ENCODE results near the gene BRMS1L. TPM values are rescaled to one million over a fixed set of nuclear protein-coding genes. Genes with fewer than 3 reads are reported as not detected.

BRMS1L gene
- total RNA-seq, 4 donors from 2014 or later: 4.8 to 11.7 (median 8.3) TPM

DNA sequence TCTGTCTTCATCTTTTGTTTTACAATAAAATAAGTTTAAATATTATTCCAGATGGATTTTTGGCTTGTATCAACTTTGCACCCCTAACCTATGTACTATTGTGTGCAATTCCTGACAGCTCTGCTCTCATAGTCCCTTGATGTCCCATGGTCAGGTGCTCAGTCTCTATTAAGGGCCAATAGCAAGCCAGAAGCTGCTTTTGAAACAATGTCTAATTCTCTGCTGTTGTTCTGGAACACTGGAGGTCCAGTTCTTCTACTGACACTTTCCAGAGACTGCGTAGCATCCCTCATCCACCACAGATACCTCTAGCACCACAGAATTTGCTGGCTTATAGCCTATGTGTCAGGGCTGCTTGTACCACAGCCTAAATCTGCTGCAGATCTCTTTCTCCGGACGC, 74.6 kb downstream of the BRMS1L start:
- Histone ChIP-seq H3K9me3 (peaks cover 0 to 15% (median 0%) of the 10 kb centered on the region in 4 donors), H3K4me1 (no peaks in the 10 kb centered on the region), H3K36me3 (no peaks in the 10 kb centered on the region), H3K27ac (no peak overlapping the region), H3K27me3 (no peaks in the 10 kb centered on the region), H3K4me3 (no peak overlapping the region)
- no peak for DNase-seq (ENCODE audit: low spot score in 2 of 2)
- no peak for TF ChIP-seq EP300 (IDR thresholded peaks at IDR 0.05)
- TF ChIP-seq, protein P1, sequence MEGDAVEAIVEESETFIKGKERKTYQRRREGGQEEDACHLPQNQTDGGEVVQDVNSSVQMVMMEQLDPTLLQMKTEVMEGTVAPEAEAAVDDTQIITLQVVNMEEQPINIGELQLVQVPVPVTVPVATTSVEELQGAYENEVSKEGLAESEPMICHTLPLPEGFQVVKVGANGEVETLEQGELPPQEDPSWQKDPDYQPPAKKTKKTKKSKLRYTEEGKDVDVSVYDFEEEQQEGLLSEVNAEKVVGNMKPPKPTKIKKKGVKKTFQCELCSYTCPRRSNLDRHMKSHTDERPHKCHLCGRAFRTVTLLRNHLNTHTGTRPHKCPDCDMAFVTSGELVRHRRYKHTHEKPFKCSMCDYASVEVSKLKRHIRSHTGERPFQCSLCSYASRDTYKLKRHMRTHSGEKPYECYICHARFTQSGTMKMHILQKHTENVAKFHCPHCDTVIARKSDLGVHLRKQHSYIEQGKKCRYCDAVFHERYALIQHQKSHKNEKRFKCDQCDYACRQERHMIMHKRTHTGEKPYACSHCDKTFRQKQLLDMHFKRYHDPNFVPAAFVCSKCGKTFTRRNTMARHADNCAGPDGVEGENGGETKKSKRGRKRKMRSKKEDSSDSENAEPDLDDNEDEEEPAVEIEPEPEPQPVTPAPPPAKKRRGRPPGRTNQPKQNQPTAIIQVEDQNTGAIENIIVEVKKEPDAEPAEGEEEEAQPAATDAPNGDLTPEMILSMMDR (IDR thresholded peaks at IDR 0.05): no peak
- TF ChIP-seq POLR2A (IDR thresholded peaks at IDR 0.05): no peak
- WGBS, 2 donors: 94 to 98% methylated on average over 3 of the region's 3 CpGs

GRCh38 chr14:35909665-35910064, 83.5 kb downstream of the BRMS1L start:
- 88 to 90% methylated on average over 4 of the region's 4 CpGs for WGBS, 2 donors
- H3K27ac ChIP-seq: no peak overlapping the region
- no peaks in the 10 kb centered on the region for H3K4me1 ChIP-seq
- TF ChIP-seq, protein P1 (IDR thresholded peaks at IDR 0.05): no peak
- TF ChIP-seq EP300 (IDR thresholded peaks at IDR 0.05): no peak
- no peak for TF ChIP-seq POLR2A (IDR thresholded peaks at IDR 0.05)
- no peaks in the 10 kb centered on the region for H3K9me3 ChIP-seq
- H3K4me3 ChIP-seq: no peak overlapping the region
- no peak for DNase-seq (ENCODE audit: low spot score in 2 of 2)
- no peaks in the 10 kb centered on the region for H3K27me3 ChIP-seq
- no peaks in the 10 kb centered on the region for H3K36me3 ChIP-seq

- TF ChIP-seq EP300 (IDR thresholded peaks at IDR 0.05) (no peak), POLR2A (IDR thresholded peaks at IDR 0.05) (no peak)
- TF ChIP-seq, protein P1 (IDR thresholded peaks at IDR 0.05): no peak
- Histone ChIP-seq H3K27ac (no peak overlapping the region), H3K36me3 (no peaks in the 10 kb centered on the region), H3K4me3 (no peak overlapping the region), H3K4me1 (no peaks in the 10 kb centered on the region), H3K27me3 (no peaks in the 10 kb centered on the region), H3K9me3 (no peaks in the 10 kb centered on the region)
- WGBS, 2 donors: 95 to 99% methylated on average over 4 of the region's 4 CpGs
- DNase-seq (ENCODE audit: low spot score in 2 of 2): no peak
Measured at GRCh38 chr14:35910191-35910590, 84.1 kb downstream of the BRMS1L start.

DNA sequence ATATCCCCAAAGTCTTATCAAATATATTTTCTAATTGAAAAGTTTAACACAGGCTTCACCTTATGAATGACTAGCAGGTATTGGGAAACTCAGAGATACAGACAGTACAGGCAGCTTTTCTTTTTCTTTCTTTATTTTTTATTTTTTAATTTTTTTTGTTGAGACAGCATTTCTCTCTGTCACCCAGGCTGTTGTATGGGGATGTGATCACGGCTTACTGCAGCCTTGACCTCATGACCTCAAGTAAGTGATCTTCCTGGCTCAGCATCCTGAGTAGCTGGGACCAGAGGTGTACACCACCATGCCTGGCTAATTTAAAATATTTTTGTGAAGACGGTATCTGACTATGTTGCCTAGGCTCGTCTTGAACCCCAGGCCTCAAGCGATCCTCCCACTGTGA, 85.0 kb downstream of the BRMS1L start:
- WGBS, 2 donors: 72 to 73% methylated on average over 4 of the region's 4 CpGs

DNA sequence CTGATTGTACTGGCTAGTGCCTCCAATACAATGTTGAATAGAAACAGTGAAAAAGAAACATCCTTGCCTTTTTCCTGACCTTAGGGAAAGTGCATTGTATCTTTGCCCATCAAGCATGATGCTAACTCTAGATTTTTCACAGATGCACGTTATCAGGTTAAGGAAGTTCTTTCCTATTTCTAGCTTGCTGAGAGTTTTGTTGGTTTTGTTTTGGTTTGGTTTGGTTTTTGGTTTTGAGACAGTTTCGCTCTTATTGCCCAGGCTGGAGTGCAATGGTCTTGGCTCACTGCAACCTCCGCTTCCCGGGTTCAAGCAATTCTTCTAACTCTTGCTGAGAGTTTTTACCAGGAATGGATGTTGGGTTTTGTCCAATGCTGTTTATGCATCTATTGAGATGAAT, 89.0 kb downstream of the BRMS1L start:
- WGBS, 2 donors: 81 to 86% methylated on average over 4 of the region's 4 CpGs
- Histone ChIP-seq H3K4me3 (no peak overlapping the region), H3K27ac (no peak overlapping the region), H3K36me3 (no peaks in the 10 kb centered on the region), H3K27me3 (no peaks in the 10 kb centered on the region), H3K9me3 (no peaks in the 10 kb centered on the region), H3K4me1 (no peaks in the 10 kb centered on the region)
- TF ChIP-seq, protein P1 (IDR thresholded peaks at IDR 0.05): no peak
- TF ChIP-seq POLR2A (IDR thresholded peaks at IDR 0.05): no peak
- TF ChIP-seq EP300 (IDR thresholded peaks at IDR 0.05): no peak
- DNase-seq (ENCODE audit: low spot score in 2 of 2): no peak

More for the DNA sequence above, 85.0 kb downstream of the BRMS1L start:
- Histone ChIP-seq H3K27ac (no peak overlapping the region), H3K36me3 (no peaks in the 10 kb centered on the region), H3K4me3 (no peak overlapping the region), H3K9me3 (no peaks in the 10 kb centered on the region), H3K27me3 (no peaks in the 10 kb centered on the region), H3K4me1 (no peaks in the 10 kb centered on the region)
- TF ChIP-seq POLR2A (IDR thresholded peaks at IDR 0.05) (no peak), EP300 (IDR thresholded peaks at IDR 0.05) (no peak)
- TF ChIP-seq, protein P1 (IDR thresholded peaks at IDR 0.05): no peak
- DNase-seq (ENCODE audit: low spot score in 2 of 2): no peak
